ENCODE results near the gene HTR7.

GRCh38 chr10:90889636-90890035 lies 31.8 kb upstream of the HTR7 start:
- TF ChIP-seq, protein P1, sequence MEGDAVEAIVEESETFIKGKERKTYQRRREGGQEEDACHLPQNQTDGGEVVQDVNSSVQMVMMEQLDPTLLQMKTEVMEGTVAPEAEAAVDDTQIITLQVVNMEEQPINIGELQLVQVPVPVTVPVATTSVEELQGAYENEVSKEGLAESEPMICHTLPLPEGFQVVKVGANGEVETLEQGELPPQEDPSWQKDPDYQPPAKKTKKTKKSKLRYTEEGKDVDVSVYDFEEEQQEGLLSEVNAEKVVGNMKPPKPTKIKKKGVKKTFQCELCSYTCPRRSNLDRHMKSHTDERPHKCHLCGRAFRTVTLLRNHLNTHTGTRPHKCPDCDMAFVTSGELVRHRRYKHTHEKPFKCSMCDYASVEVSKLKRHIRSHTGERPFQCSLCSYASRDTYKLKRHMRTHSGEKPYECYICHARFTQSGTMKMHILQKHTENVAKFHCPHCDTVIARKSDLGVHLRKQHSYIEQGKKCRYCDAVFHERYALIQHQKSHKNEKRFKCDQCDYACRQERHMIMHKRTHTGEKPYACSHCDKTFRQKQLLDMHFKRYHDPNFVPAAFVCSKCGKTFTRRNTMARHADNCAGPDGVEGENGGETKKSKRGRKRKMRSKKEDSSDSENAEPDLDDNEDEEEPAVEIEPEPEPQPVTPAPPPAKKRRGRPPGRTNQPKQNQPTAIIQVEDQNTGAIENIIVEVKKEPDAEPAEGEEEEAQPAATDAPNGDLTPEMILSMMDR (IDR thresholded peaks at IDR 0.05) = no peak
- TF ChIP-seq POLR2A (IDR thresholded peaks at IDR 0.05) = no peak
- no peak for TF ChIP-seq POLR2AphosphoS5 (IDR thresholded peaks at IDR 0.05)

All from transverse colon (tissue), 4 donors.